ENCODE results near the gene ST3GAL4. TPM values are rescaled to one million over a fixed set of nuclear protein-coding genes. Genes with fewer than 3 reads are reported as not detected.
A peak's percentile ranks its signal among the peaks of the same experiment; 100 is the strongest.

The ST3GAL4 gene
- polyA plus RNA-seq, 1 of the 3 experiments (the other 2 are of a cell fraction) = 32.0 TPM

GRCh38 chr11:126431401-126432064, 76.0 kb downstream of the ST3GAL4 start (continued):
- TF ChIP-seq PBX3 (IDR thresholded peaks at IDR 0.05) (peak; percentile 60; the same call in 1 of the 2 replicates), YY1 (IDR thresholded peaks at IDR 0.05; ENCODE audit: low read depth) (no peak), POLR2AphosphoS5 (IDR thresholded peaks at IDR 0.05; ENCODE audit: low read depth, low read length) (peak; percentile 45; the same call in 1 of the 2 replicates), CHD2 (IDR thresholded peaks at IDR 0.05; ENCODE audit: low read length, partially characterized antibody) (no peak)

- H3F3A ChIP-seq (replicated peaks; ENCODE audit: insufficient read depth) = peaks cover 2% of the 10 kb centered on the region
- no peaks in the 10 kb centered on the region for H3K9me2 ChIP-seq
- H2AFZ ChIP-seq (ENCODE audit: low read depth) = peak overlapping the region; percentile 85
- H3K9me3 ChIP-seq = no peaks in the 10 kb centered on the region
- H4K20me1 ChIP-seq (ENCODE audit: insufficient read depth) = no peaks in the 10 kb centered on the region
- no peak for TF ChIP-seq ELF1 (IDR thresholded peaks at IDR 0.05)
- no peak for TF ChIP-seq NFIC (IDR thresholded peaks at IDR 0.05; ENCODE audit: borderline replicate concordance)
- TF ChIP-seq JUND (IDR thresholded peaks at IDR 0.05) = no peak
- no peak for TF ChIP-seq TEAD4 (IDR thresholded peaks at IDR 0.05; ENCODE audit: borderline replicate concordance, insufficient read depth)
- no peak for TF ChIP-seq EZH2phosphoT487 (IDR thresholded peaks at IDR 0.05; ENCODE audit: borderline replicate concordance, low read depth)
- TF ChIP-seq MAX (IDR thresholded peaks at IDR 0.05; ENCODE audit: low read depth) = no peak
- no peaks in the 10 kb centered on the region for H3K79me2 ChIP-seq (ENCODE audit: insufficient read depth)
- DNase-seq = no peak
- H3K4me2 ChIP-seq = peak overlapping the region; percentile 54
- peak overlapping the region; percentile 25 to 79; a peak in 3 of 4 replicates for H3K27ac ChIP-seq (ENCODE audit: low read depth in 2 of 2, low read length in 1 of 2)
- CTCF ChIA-PET = interaction anchor here (1.3 to 8.3 kb wide), 5 partner anchors 9 to 558 kb away, joined by 4 to 41 read pairs (median 10); no protein-coding TSS in a partner anchor
- H3K4me1 ChIP-seq (ENCODE audit: control insufficient read depth in 1 of 2, insufficient read depth in 2 of 2, low read depth in 1 of 2, low read length in 1 of 2) = peaks cover 0 to 14% of the 10 kb centered on the region in 2 experiments; a peak in 3 of 4 replicates
- POLR2A ChIA-PET = no interaction called here
- WGBS (ENCODE audit: low lambda C conversion rate) = 76% methylated on average over 3 of the region's 3 CpGs
- peak overlapping the region; percentile 60 for H3K9ac ChIP-seq
- H3K4me3 ChIP-seq (ENCODE audit: low read depth in 2 of 2, low read length in 1 of 2) = no peak overlapping the region
- H3K36me3 ChIP-seq (replicated peaks in 1 of 2; ENCODE audit: control insufficient read depth in 1 of 2, insufficient read depth in 2 of 2, low read length in 1 of 2) = no peaks in the 10 kb centered on the region
- H3K27me3 ChIP-seq (ENCODE audit: insufficient read depth) = no peaks in the 10 kb centered on the region
Measured at GRCh38 chr11:126432065-126432461, 76.6 kb downstream of the ST3GAL4 start.

- Histone ChIP-seq H4K20me1 (ENCODE audit: insufficient read depth) (no peaks in the 10 kb centered on the region), H3K9me2 (no peaks in the 10 kb centered on the region), H3K36me3 (replicated peaks in 1 of 2; ENCODE audit: control insufficient read depth in 1 of 2, insufficient read depth in 2 of 2, low read length in 1 of 2) (no peaks in the 10 kb centered on the region), H3K4me2 (no peak overlapping the region), H3K9me3 (no peaks in the 10 kb centered on the region), H3K27me3 (ENCODE audit: insufficient read depth) (no peaks in the 10 kb centered on the region), H3F3A (replicated peaks; ENCODE audit: insufficient read depth) (peaks cover 4% of the 10 kb centered on the region), H2AFZ (ENCODE audit: low read depth) (no peak overlapping the region), H3K9ac (no peak overlapping the region), H3K79me2 (ENCODE audit: insufficient read depth) (no peaks in the 10 kb centered on the region), H3K4me1 (ENCODE audit: control insufficient read depth in 1 of 2, insufficient read depth in 2 of 2, low read depth in 1 of 2, low read length in 1 of 2) (peaks cover 0 to 14% of the 10 kb centered on the region in 2 experiments; a peak in 3 of 4 replicates), H3K27ac (ENCODE audit: low read depth in 2 of 2, low read length in 1 of 2) (peak overlapping the region in 1 of 2 experiments; percentile 79; a peak in 2 of 4 replicates), H3K4me3 (ENCODE audit: low read depth in 2 of 2, low read length in 1 of 2) (no peak overlapping the region)
- DNase-seq = no peak
- 98% methylated on average over 6 of the region's 6 CpGs for WGBS (ENCODE audit: low lambda C conversion rate)
- ChIA-PET POLR2A (no interaction called here), CTCF (interaction anchor here (1.2 to 8.3 kb wide), 7 partner anchors 8 to 558 kb away, joined by 3 to 41 read pairs (median 10); no protein-coding TSS in a partner anchor)
- TF ChIP-seq TEAD4 (IDR thresholded peaks at IDR 0.05; ENCODE audit: borderline replicate concordance, insufficient read depth) (no peak), RFX5 (IDR thresholded peaks at IDR 0.05; ENCODE audit: low read length) (no peak), SMC3 (IDR thresholded peaks at IDR 0.05; ENCODE audit: low read depth, low read length) (no peak), MEF2A (IDR thresholded peaks at IDR 0.05; ENCODE audit: borderline replicate concordance, low read depth) (no peak), PBX3 (IDR thresholded peaks at IDR 0.05) (no peak), USF2 (IDR thresholded peaks at IDR 0.05; ENCODE audit: borderline replicate concordance, low read depth, low read length) (no peak), RCOR1 (IDR thresholded peaks at IDR 0.05; ENCODE audit: low read length) (no peak), POLR2AphosphoS5 (IDR thresholded peaks at IDR 0.05; ENCODE audit: low read depth, low read length) (no peak), RXRA (IDR thresholded peaks at IDR 0.05; ENCODE audit: borderline replicate concordance, low read depth) (no peak), MAX (IDR thresholded peaks at IDR 0.05; ENCODE audit: low read depth) (no peak), YY1 (IDR thresholded peaks at IDR 0.05; ENCODE audit: low read depth) (no peak), IRF3 (IDR thresholded peaks at IDR 0.05; ENCODE audit: low read depth, low read length) (no peak), FOXJ3 (CRISPR knock-in tag; IDR thresholded peaks at IDR 0.05) (no peak), JUND (IDR thresholded peaks at IDR 0.05) (no peak), FOSL2 (IDR thresholded peaks at IDR 0.05; ENCODE audit: borderline replicate concordance, low read depth) (no peak), FOXM1 (IDR thresholded peaks at IDR 0.05; ENCODE audit: low read depth) (no peak)
Measured at GRCh38 chr11:126432525-126432924, 77.0 kb downstream of the ST3GAL4 start.
